IMR-90 (cell line): ENCODE measurements around the gene ADCY4. TPM values are rescaled to one million over a fixed set of nuclear protein-coding genes. Genes with fewer than 3 reads are reported as not detected.

Experiments used
- ATAC-seq: fragments of 200-7000 bp; cut with Tn5 transposase; 2 replicates; pipeline ENCODE4 v1.9.1; 2020; ENCODE audit warnings: low read depth, mild to moderate bottlenecking, moderate library complexity
- BruUV-seq: library from RNA; stranded (reverse); fragments of 400-500 nt; replicated peaks from 2 replicates; lab custom pipeline; 2021; lab: Mats Ljungman, UMichigan
- CTCF ChIA-PET: fragments of 300-600 bp; formaldehyde crosslinking; extraction: SDS; loops from one replicate; lab custom pipeline; 2021; ENCODE audit warnings: antibody characterized with exemption; lab: Yijun Ruan, JAX
- POLR2A ChIA-PET: fragments of 300-600 bp; sonication (Branson Sonifier 250); formaldehyde crosslinking; loops from one replicate; lab custom pipeline; 2022; ENCODE audit warnings: antibody characterized with exemption; ENCODE audit not compliant: unreplicated experiment; lab: Charles Lee
- DNase-seq: peaks from one replicate; pipeline ENCODE4 v3.0.0; 2013
- H2AFZ ChIP-seq: replicated peaks from 2 replicates; pipeline ENCODE3; 2013; ENCODE audit warnings: low read length, mild to moderate bottlenecking; ENCODE audit not compliant: poor library complexity
- H2AK5ac ChIP-seq: 2 replicates; pipeline ENCODE4 v1.6.1; 2013; ENCODE audit warnings: low read depth, low read length, inconsistent platforms
- H2AK9ac ChIP-seq: replicated peaks from 2 replicates; pipeline ENCODE3; 2013; ENCODE audit warnings: mild to moderate bottlenecking, low read depth, low read length, moderate library complexity; ENCODE audit not compliant: poor library complexity
- H2BK120ac ChIP-seq: 2 replicates; pipeline ENCODE4 v1.6.1; 2013; ENCODE audit warnings: low read depth, low read length, inconsistent platforms
- H2BK15ac ChIP-seq: 3 replicates; pipeline ENCODE4 v1.6.1; 2013; ENCODE audit warnings: low read depth, low read length, inconsistent platforms
- H2BK20ac ChIP-seq: 2 replicates; pipeline ENCODE4 v1.6.1; 2013; ENCODE audit warnings: low read depth, mild to moderate bottlenecking, inconsistent platforms, low read length, moderate library complexity
- H2BK5ac ChIP-seq: 2 replicates; pipeline ENCODE4 v1.6.1; 2013; ENCODE audit warnings: mild to moderate bottlenecking, low read depth, low read length, inconsistent platforms; ENCODE audit not compliant: poor library complexity, severe bottlenecking
- H3K14ac ChIP-seq: replicated peaks from 2 replicates; pipeline ENCODE4 v1.6.1; 2013; ENCODE audit warnings: low read depth, low read length, inconsistent platforms
- H3K18ac ChIP-seq: 2 replicates; pipeline ENCODE4 v1.6.1; 2013; ENCODE audit warnings: low read depth, low read length, control low read depth
- H3K23ac ChIP-seq: 2 replicates; pipeline ENCODE4 v1.6.1; 2013; ENCODE audit warnings: low read depth, low read length, inconsistent platforms
- H3K27ac ChIP-seq: 2 replicates; pipeline ENCODE4 v1.5.1; 2013; ENCODE audit warnings: mild to moderate bottlenecking, control low read depth, low read length; ENCODE audit not compliant: insufficient read depth
- H3K27me3 ChIP-seq: 2 replicates; pipeline ENCODE4 v1.6.1; 2013; ENCODE audit warnings: low read length; ENCODE audit not compliant: control insufficient read depth, insufficient read depth
- H3K36me3 ChIP-seq: 2 replicates; pipeline ENCODE4 v1.6.1; 2013; ENCODE audit warnings: low read length, mixed read lengths; ENCODE audit not compliant: control insufficient read depth, insufficient read depth
- H3K4ac ChIP-seq: 2 replicates; pipeline ENCODE4 v1.6.1; 2013; ENCODE audit warnings: low read depth, low read length, inconsistent platforms
- H3K4me1 ChIP-seq: 2 replicates; pipeline ENCODE4 v1.6.1; 2013; ENCODE audit warnings: low read length, mixed read lengths; ENCODE audit not compliant: control insufficient read depth, insufficient read depth
- H3K4me2 ChIP-seq: 2 replicates; pipeline ENCODE4 v1.6.1; 2013; ENCODE audit warnings: low read depth, mild to moderate bottlenecking, control low read depth, low read length, moderate library complexity
- H3K4me3 ChIP-seq: 2 replicates; pipeline ENCODE4 v1.5.1; 2013; ENCODE audit warnings: low read depth, mild to moderate bottlenecking, control low read depth, low read length, moderate library complexity; ENCODE audit not compliant: insufficient read depth
- H3K56ac ChIP-seq: 2 replicates; pipeline ENCODE4 v1.6.1; 2013; ENCODE audit warnings: low read length, inconsistent platforms; ENCODE audit not compliant: insufficient read depth; ENCODE audit errors: extremely low read depth
- H3K79me1 ChIP-seq, 2 experiments: 2 replicates each; pipeline ENCODE4 v1.6.1; 2013; ENCODE audit warnings: low read length in 2 of 2, inconsistent platforms in 1 of 2, low read depth in 1 of 2
- H3K9ac ChIP-seq: 2 replicates; pipeline ENCODE4 v1.6.1; 2013; ENCODE audit warnings: low read depth, low read length, control low read depth
- H3K9me1 ChIP-seq: 2 replicates; pipeline ENCODE4 v1.6.1; 2013; ENCODE audit warnings: low read length, inconsistent platforms; ENCODE audit not compliant: insufficient read depth
- H3K9me3 ChIP-seq: 2 replicates; pipeline ENCODE4 v1.6.1; 2013; ENCODE audit warnings: low read length; ENCODE audit not compliant: control insufficient read depth, insufficient read depth
- H4K20me1 ChIP-seq: 2 replicates; pipeline ENCODE4 v1.6.1; 2013; ENCODE audit warnings: low read length, inconsistent platforms; ENCODE audit not compliant: insufficient read depth
- H4K5ac ChIP-seq: 2 replicates; pipeline ENCODE4 v1.6.1; 2013; ENCODE audit warnings: mild to moderate bottlenecking, low read depth, low read length, control low read depth
- H4K8ac ChIP-seq, 2 experiments: 2 replicates each; pipeline ENCODE4 v1.6.1; 2013; ENCODE audit warnings: low read depth in 2 of 2, low read length in 2 of 2, control low read depth in 1 of 2, inconsistent platforms in 1 of 2
- H4K91ac ChIP-seq: 2 replicates; pipeline ENCODE4 v1.6.1; 2013; ENCODE audit warnings: low read depth, low read length, inconsistent platforms; ENCODE audit not compliant: insufficient read depth
- BHLHE40 ChIP-seq: fragments of 150-350 bp; IDR thresholded peaks from 2 replicates; pipeline ENCODE4 v1.6.1; 2016; ENCODE audit warnings: mild to moderate bottlenecking, low read depth, low read length
- CEBPB ChIP-seq: IDR thresholded peaks from 2 replicates; pipeline ENCODE4 v1.6.1; 2012; ENCODE audit warnings: low read depth, low read length, improper control_type of control experiment
- CHD1 ChIP-seq: IDR thresholded peaks from 2 replicates; pipeline ENCODE4 v1.6.1; 2012; ENCODE audit warnings: low read depth, low read length, improper control_type of control experiment
- MAFK ChIP-seq: IDR thresholded peaks from 2 replicates; pipeline ENCODE4 v1.6.1; 2012; ENCODE audit warnings: low read depth, low read length, improper control_type of control experiment
- MAZ ChIP-seq: IDR thresholded peaks from 2 replicates; pipeline ENCODE4 v1.6.1; 2012; ENCODE audit warnings: low read depth, mild to moderate bottlenecking, low read length, improper control_type of control experiment, moderate library complexity, borderline replicate concordance
- NFE2L2 ChIP-seq: fragments of 150-350 bp; IDR thresholded peaks from 2 replicates; pipeline ENCODE4 v1.6.1; 2016; ENCODE audit warnings: low read depth, mild to moderate bottlenecking, low read length
- POLR2A ChIP-seq: IDR thresholded peaks from 2 replicates; pipeline ENCODE4 v1.6.1; 2012; ENCODE audit warnings: mild to moderate bottlenecking, low read depth, low read length
- RFX5 ChIP-seq: IDR thresholded peaks from 2 replicates; pipeline ENCODE4 v1.8.0; 2012; ENCODE audit warnings: low read depth, mild to moderate bottlenecking, low read length, moderate library complexity
- SMC3 ChIP-seq: fragments of 150-350 bp; IDR thresholded peaks from 2 replicates; pipeline ENCODE4 v1.6.1; 2016; ENCODE audit warnings: low read depth, mild to moderate bottlenecking, antibody characterized with exemption, low read length, moderate library complexity
- WGBS, 2 experiments: methylation state at CpG; one replicate each; pipeline versions ENCODE4 v1.1.5 to v1.1.7; 2013; ENCODE audit warnings: missing lambda C conversion rate in 2 of 2; ENCODE audit not compliant: insufficient read length in 1 of 2; ENCODE audit errors: extremely low coverage in 2 of 2; 5-methylcytosine and 5-hydroxymethylcytosine counted together
- dilution Hi-C: fragments of 300-500 bp; cut with HindIII; formaldehyde crosslinking; loops from one replicate; pipeline ENCODE4 v1.14.3; 2018; ENCODE audit warnings: low sequenced_read_pairs; ENCODE audit not compliant: unreplicated experiment
- in situ Hi-C: fragments of 300-500 bp; cut with MboI; formaldehyde crosslinking; loops from 3 replicates; pipeline ENCODE4 v1.14.3; 2019; ENCODE audit warnings: low sequenced_read_pairs, inconsistent platforms, mixed read lengths
- intact Hi-C: fragments of 100-400 bp; cut with micrococcal nuclease; formaldehyde crosslinking; loops from 2 replicates; pipeline ENCODE4 v1.10.0; 2022
- polyA plus RNA-seq, 3 experiments: library from polyadenylated mRNA; depleted of rRNA; stranded (reverse); fragments of >200 nt; gene quantifications; 2 replicates each; pipeline ENCODE4 v1.2.3, GENCODE V29; 2012; ENCODE audit warnings: low replicate concordance in 1 of 3
- total RNA-seq: library from RNA; depleted of rRNA; stranded (reverse); fragments of >200 nt; gene quantifications from 2 replicates; pipeline ENCODE4 v1.2.3, GENCODE V29; 2012
- TF ChIP-seq, protein P1 (sequence below): fragments of 150-350 bp; IDR thresholded peaks from 2 replicates; pipeline ENCODE4 v1.6.1; 2016; ENCODE audit warnings: low read depth, mild to moderate bottlenecking, low read length, moderate library complexity, borderline replicate concordance
- TF ChIP-seq, protein P2 (sequence below): fragments of 150-350 bp; IDR thresholded peaks from 2 replicates; pipeline ENCODE4 v1.6.1; 2017; ENCODE audit warnings: mild to moderate bottlenecking, antibody characterized with exemption, low read length, low read depth
- TF ChIP-seq, protein P3 (sequence below): conservative IDR thresholded peaks from 2 replicates; pipeline ENCODE4 v1.5.1; 2012; ENCODE audit warnings: mild to moderate bottlenecking, low read depth, low read length, improper control_type of control experiment

ADCY4 gene
- total and polyA plus RNA-seq, 2 of the 4 experiments (the other 2 are of a cell fraction) = not detected

DNA sequence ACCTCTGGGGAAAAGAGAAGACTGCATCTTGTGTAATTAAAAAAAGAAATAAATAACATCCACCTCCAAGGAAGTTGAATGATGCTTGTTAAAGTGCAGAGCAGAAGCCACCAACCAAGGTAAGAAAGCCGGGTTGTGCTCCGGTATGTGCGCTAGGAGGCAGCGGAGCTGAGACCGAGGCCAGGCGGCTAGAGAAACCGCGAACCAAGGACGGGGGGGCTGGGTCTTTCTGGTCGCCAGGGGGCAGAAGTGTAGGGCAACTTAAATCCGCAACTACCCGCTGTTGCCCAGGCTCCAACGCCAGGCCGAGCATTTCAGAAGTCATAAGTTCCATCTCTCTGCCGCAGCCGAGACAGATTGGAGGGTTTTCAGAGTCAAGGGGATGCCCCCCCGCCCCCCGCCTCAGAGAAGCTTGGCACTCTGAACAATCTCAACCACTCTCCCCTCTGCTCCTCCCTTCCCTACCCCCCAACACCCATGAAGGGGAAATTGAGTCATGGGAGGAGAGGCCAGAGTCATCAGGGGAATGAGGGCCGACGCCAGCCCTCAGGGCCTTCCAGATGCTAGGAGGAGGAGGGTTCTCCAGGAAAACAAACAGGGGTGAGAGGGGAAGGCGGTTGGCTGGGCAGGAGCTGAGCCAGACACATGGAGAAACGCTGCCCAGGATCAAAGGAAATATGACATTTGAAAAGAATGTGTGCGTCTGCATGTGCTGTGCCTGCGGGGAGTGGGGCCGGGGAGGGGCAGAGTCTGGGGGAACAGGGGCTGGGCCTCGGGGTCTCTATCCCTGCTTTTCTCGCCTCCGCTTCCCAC, 30.9 kb upstream of the ADCY4 start:
- H2BK5ac ChIP-seq = peak overlapping the region; percentile 95
- H2BK20ac ChIP-seq = 0 out of 2 replicates have a peak overlapping the region, but pooled peaks have one; percentile 14
- 7% methylated on average over 4 of the region's 28 CpGs; no CpG with 5 or more reads in 1 of the 2 experiments for WGBS, 2 experiments
- peak overlapping the region; percentile 92 to 98; a peak in 3 of 4 replicates for H4K8ac ChIP-seq
- DNase-seq = peak; percentile 88
- no peaks in the 10 kb centered on the region for H3K27me3 ChIP-seq
- peak overlapping the region; percentile 55; the same call in 1 of the 3 replicates for H2BK15ac ChIP-seq
- peaks cover 8% of the 10 kb centered on the region; the same call in 1 of the 2 replicates for H3K9me1 ChIP-seq
- H2AK5ac ChIP-seq = peak overlapping the region; percentile 93
- H4K91ac ChIP-seq = peak overlapping the region; percentile 91
- peak overlapping the region; percentile 86 for H2AK9ac ChIP-seq
- dilution Hi-C loops = no loop called here
- H3K18ac ChIP-seq = peak overlapping the region; percentile 95
- in situ Hi-C loops = loop anchor here (10.0 kb wide), 1 partner anchor 69 kb away; no protein-coding TSS in a partner anchor
- CTCF ChIA-PET = interaction anchor here (0.6 to 2.3 kb wide), 16 partner anchors 17 to 1401 kb away, joined by 3 to 30 read pairs (median 4); partner anchors contain the start of gene SDR39U1
- intact Hi-C loops = loop anchor here (1.0 to 2.0 kb wide), 6 partner anchors 12 to 70 kb away; partner anchors contain the start of gene NYNRIN
- peak overlapping the region; percentile 83 for H2BK120ac ChIP-seq
- H3K36me3 ChIP-seq = peaks cover 6% of the 10 kb centered on the region; the same call in 1 of the 2 replicates
- peak overlapping the region; percentile 26 for H3K4me3 ChIP-seq
- H3K23ac ChIP-seq = peak overlapping the region; percentile 39
- H3K27ac ChIP-seq = peak overlapping the region; percentile 98
- BruUV-seq = no TSS peak
- peak overlapping the region; percentile 62; the same call in 1 of the 2 replicates for H3K14ac ChIP-seq
- peaks cover 4% of the 10 kb centered on the region for H4K20me1 ChIP-seq
- H3K79me1 ChIP-seq = peaks cover 3 to 23% of the 10 kb centered on the region in 2 experiments; a peak in 3 of 4 replicates
- H3K9ac ChIP-seq = peak overlapping the region; percentile 89
- H3K4me1 ChIP-seq = peaks cover 11% of the 10 kb centered on the region
- peak overlapping the region; percentile 97 for H3K4ac ChIP-seq
- H3K4me2 ChIP-seq = peak overlapping the region; percentile 80
- H4K5ac ChIP-seq = peak overlapping the region; percentile 73
- H2AFZ ChIP-seq = peak overlapping the region; percentile 89
- H3K56ac ChIP-seq = peak overlapping the region; percentile 90
- POLR2A ChIA-PET = interaction anchor here (0.6 to 1.6 kb wide), 5 partner anchors 54 to 76 kb away, joined by 3 to 7 read pairs (median 6); partner anchors contain the start of gene KHNYN
- ATAC-seq = peak; percentile 24
- H3K9me3 ChIP-seq = no peaks in the 10 kb centered on the region
- TF ChIP-seq NFE2L2 = no peak
- TF ChIP-seq, protein P1, sequence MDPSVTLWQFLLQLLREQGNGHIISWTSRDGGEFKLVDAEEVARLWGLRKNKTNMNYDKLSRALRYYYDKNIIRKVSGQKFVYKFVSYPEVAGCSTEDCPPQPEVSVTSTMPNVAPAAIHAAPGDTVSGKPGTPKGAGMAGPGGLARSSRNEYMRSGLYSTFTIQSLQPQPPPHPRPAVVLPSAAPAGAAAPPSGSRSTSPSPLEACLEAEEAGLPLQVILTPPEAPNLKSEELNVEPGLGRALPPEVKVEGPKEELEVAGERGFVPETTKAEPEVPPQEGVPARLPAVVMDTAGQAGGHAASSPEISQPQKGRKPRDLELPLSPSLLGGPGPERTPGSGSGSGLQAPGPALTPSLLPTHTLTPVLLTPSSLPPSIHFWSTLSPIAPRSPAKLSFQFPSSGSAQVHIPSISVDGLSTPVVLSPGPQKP = no peak
- no peak for TF ChIP-seq POLR2A
- TF ChIP-seq MAZ = peak; percentile 32; the same call in 1 of the 2 replicates
- TF ChIP-seq RFX5 = no peak
- TF ChIP-seq CHD1 = no peak
- TF ChIP-seq BHLHE40 = peak; percentile 46
- TF ChIP-seq, protein P2, sequence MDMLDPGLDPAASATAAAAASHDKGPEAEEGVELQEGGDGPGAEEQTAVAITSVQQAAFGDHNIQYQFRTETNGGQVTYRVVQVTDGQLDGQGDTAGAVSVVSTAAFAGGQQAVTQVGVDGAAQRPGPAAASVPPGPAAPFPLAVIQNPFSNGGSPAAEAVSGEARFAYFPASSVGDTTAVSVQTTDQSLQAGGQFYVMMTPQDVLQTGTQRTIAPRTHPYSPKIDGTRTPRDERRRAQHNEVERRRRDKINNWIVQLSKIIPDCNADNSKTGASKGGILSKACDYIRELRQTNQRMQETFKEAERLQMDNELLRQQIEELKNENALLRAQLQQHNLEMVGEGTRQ = no peak
- TF ChIP-seq, protein P3, sequence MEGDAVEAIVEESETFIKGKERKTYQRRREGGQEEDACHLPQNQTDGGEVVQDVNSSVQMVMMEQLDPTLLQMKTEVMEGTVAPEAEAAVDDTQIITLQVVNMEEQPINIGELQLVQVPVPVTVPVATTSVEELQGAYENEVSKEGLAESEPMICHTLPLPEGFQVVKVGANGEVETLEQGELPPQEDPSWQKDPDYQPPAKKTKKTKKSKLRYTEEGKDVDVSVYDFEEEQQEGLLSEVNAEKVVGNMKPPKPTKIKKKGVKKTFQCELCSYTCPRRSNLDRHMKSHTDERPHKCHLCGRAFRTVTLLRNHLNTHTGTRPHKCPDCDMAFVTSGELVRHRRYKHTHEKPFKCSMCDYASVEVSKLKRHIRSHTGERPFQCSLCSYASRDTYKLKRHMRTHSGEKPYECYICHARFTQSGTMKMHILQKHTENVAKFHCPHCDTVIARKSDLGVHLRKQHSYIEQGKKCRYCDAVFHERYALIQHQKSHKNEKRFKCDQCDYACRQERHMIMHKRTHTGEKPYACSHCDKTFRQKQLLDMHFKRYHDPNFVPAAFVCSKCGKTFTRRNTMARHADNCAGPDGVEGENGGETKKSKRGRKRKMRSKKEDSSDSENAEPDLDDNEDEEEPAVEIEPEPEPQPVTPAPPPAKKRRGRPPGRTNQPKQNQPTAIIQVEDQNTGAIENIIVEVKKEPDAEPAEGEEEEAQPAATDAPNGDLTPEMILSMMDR = peak; percentile 95
- TF ChIP-seq CEBPB = no peak
- peak; percentile 90 for TF ChIP-seq SMC3
- TF ChIP-seq MAFK = no peak
